HG03066 (cell line): ENCODE measurements around the gene DUOX1.

Experiments
- ATAC-seq: cut with Tn5 transposase; IDR thresholded peaks from one replicate; pipeline ENCODE4 v1.9.1; 2021; ENCODE audit warnings: low read depth; ENCODE audit not compliant: unreplicated experiment

Gene DUOX1

GRCh38 chr15:45105586-45105985, 24.2 kb upstream of the DUOX1 start:
- no peak for ATAC-seq

DNA sequence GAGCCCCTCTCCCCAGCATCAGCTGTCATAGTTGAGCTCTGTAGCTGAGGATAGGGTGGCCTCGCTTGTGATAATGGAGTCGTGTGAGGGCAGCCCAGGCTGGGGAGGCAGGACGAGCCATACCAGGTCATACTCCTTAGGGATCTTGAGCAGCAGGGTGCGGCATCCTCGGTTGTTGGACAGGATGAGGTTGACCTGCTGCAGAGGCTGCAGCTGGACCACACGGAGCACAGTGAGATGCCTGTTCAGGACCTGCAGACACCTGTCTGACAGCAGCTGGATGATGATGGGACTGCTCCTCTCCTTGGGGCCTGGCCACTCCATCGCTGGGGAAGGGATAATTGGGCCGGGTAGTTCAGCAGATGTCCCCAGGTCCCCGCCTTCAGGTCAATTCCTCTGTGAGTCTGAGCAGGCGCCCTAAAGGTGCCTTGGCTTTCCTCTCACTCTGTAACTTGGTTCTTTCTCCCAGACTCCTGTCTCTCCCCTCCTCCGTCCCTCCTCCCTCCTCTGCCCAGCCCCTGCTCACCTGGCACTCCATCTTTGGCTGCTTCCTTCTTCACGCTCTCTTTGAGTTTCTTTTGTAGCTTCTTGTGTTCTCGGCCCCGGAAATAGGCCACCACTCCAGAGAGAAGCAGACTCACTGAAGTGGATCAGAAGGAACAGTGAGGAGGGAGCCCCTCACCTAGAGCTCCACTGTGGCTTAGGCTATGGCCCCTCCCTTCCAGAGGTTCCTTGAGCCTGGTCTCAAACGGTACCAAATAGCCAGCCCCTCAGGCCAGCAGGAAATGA, 23.6 kb upstream of the DUOX1 start:
- ATAC-seq = no peak

DNA sequence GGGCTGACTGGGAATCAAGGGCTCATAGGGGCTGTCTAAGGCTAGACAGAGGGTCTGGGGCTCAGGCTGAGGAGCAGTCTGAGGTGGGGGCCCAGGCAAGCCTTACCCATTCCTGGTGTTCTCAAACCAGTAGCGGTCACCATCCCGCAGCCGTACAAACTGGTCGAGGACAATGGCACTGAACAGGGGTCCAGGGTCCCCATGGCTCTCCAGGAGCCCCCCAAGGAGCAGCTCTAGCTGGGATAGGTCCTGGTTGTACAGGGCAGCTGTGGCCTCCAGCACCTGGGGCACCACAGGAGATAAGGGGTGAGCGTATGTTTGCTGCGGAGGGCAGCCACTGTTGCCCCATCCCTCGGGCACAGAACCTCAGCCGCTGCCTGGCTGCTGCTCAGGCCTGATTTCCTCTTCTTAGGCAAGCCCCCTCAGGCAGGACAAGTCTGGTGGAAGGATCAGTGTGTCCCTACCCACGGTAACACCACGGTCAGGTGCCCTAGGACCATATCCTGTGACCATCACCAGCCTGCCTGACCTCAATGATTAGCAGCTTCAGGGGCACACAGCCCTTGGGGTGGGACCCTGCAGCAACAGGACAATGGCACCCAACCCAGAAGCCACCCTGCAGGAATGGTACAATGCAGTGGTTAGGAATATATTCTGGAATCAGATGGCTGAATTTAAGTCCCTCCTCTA, 21.7 kb upstream of the DUOX1 start:
- ATAC-seq = no peak

- ATAC-seq = no peak
Measured at GRCh38 chr15:45110256-45110820, 19.5 kb upstream of the DUOX1 start.

- no peak for ATAC-seq
Measured at GRCh38 chr15:45111390-45112142, 18.2 kb upstream of the DUOX1 start.

- no peak for ATAC-seq
Measured at GRCh38 chr15:45112143-45112590, 17.6 kb upstream of the DUOX1 start.

- no peak for ATAC-seq
Measured at GRCh38 chr15:45112591-45113379, 17.0 kb upstream of the DUOX1 start.

DNA sequence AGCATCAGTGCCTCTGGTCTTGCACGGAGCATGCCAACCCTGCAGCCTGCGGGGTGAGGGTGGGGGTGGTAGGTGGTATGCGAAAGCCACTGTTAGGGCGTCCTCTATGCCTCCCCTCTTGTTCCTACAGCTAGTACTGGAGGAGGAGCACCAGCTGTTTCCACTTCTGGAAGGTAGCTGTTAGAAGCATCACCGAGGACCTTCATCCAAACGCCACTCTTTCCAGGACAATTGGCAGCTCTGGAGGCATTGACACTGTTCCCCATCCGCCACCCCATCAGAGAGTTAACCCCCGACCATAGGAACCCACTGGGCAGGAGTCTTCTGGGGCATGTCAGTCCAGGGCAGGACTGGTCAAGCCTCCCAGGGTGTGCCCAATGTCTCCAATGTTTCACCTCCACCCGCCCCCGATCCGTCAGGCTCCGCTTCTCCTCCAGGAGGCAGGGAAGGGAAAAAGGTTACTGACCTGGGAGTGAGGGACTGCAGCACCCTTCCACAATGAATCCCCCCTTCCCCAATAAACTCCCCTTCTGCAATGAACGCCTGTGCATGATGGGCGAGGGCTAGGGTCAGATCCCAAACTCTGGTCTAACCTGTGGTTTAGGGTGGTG, 16.3 kb upstream of the DUOX1 start:
- ATAC-seq = no peak

DNA sequence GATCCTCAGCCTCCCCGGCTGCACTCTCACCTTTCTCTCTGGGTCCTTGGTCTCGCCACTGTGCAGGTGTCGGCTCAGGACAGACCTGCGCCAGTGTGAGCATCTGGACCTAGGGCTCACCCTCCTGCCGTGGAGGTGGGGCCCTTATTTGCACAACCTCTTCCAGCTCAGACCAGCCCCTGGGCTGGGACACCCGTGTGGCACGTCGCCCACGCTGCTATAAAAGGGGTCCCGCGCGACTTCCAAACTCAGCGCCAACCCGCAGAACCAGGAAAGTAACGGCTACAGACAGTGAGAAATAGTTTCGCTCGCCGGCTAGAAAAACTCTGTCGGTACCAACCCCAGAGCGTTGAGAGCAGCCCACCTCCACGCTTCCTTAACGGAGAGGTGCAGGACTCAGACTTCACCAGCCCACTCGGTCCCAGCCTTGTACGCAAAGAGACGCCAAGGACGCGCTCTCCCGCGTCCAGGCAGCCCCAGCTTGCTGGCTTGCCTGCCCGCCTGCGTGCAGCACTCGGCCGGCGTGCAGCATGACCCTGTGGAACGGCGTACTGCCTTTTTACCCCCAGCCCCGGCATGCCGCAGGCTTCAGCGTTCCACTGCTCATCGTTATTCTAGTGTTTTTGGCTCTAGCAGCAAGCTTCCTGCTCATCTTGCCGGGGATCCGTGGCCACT, 15.6 kb upstream of the DUOX1 start, which contains the start of the genes DUOX2 and DUOXA2:
Gene DUOX2 (minus strand): TSS at position 97 of the 675 bp plus-strand sequence. CDS start 761 bp downstream, outside the sequence.
Gene DUOXA2 (plus strand): TSS at position 251 of the 675 bp plus-strand sequence. CDS start 280 bp downstream, at position 531.
- no peak for ATAC-seq

GRCh38 chr15:45114751-45115085, 15.1 kb upstream of the DUOX1 start:
- ATAC-seq = no peak

- ATAC-seq = no peak
Measured at GRCh38 chr15:45115312-45115820, 14.4 kb upstream of the DUOX1 start.

- ATAC-seq = no peak
Measured at GRCh38 chr15:45116006-45116481, 13.8 kb upstream of the DUOX1 start.

- no peak for ATAC-seq
Measured at GRCh38 chr15:45116482-45117307, 13.1 kb upstream of the DUOX1 start.

- no peak for ATAC-seq
Measured at GRCh38 chr15:45117308-45118130, 12.3 kb upstream of the DUOX1 start.

DNA sequence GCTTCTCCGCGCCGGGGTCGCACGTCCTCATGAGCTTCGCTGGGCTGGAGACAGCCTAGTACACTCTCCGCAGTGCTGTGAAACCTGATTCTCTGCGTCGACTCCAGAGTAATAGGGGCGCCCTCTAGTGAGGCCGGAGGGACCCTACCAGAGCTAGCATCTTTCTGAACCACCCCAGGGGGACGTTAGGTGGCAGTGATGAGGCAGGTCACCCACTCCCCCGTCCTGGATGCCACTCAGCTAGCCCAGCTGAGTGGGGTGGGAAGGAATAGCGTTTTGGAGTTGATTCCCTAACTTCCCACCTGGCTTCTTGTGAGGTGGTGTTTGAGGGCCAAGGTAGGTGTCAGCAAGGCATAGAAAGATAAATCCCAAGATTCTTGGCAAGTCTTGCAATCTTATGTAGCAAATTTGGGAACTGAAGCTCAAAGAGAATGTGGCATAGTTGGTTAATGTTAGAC, 11.6 kb upstream of the DUOX1 start:
- peak; percentile 92 for ATAC-seq

DNA sequence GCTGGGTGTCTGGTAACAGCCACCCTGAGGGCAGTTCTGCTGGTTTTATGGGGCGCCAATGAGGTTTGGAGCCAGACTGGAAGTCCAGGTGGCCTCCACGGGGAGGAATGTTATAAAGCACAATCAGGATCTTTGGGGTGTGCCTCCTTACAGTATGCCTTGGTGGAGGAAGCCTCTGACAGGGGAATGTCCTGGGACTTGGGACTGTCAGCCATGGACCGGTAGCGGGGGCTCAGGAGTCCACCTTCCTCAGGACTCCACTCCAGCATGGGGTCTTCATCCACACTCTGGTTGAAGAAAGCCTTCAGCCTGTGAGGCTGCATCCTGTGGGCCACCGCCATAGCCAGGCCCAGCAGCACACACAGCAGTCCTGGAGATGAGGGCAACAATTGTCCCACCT, 10.8 kb upstream of the DUOX1 start:
- no peak for ATAC-seq
